GM19467 (cell line): Measurements from ENCODE around the gene STRA6.

ENCODE experiments used
- ATAC-seq: cut with Tn5 transposase; IDR thresholded peaks from one replicate; pipeline ENCODE4 v1.9.1; 2021; ENCODE audit warnings: mild to moderate bottlenecking, moderate library complexity; ENCODE audit not compliant: unreplicated experiment

STRA6 gene

DNA sequence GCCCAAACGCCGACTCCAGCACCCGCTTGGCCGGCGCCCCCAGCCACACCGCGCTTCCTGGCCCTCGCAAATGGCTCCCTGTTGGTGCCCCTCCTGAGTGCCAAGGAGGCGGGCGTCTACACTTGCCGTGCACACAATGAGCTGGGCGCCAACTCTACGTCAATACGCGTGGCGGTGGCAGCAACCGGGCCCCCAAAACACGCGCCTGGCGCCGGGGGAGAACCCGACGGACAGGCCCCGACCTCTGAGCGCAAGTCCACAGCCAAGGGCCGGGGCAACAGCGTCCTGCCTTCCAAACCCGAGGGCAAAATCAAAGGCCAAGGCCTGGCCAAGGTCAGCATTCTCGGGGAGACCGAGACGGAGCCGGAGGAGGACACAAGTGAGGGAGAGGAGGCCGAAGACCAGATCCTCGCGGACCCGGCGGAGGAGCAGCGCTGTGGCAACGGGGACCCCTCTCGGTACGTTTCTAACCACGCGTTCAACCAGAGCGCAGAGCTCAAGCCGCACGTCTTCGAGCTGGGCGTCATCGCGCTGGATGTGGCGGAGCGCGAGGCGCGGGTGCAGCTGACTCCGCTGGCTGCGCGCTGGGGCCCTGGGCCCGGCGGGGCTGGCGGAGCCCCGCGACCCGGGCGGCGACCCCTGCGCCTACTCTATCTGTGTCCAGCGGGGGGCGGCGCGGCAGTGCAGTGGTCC lies 68.7 kb downstream of the STRA6 start:
- no peak for ATAC-seq

DNA sequence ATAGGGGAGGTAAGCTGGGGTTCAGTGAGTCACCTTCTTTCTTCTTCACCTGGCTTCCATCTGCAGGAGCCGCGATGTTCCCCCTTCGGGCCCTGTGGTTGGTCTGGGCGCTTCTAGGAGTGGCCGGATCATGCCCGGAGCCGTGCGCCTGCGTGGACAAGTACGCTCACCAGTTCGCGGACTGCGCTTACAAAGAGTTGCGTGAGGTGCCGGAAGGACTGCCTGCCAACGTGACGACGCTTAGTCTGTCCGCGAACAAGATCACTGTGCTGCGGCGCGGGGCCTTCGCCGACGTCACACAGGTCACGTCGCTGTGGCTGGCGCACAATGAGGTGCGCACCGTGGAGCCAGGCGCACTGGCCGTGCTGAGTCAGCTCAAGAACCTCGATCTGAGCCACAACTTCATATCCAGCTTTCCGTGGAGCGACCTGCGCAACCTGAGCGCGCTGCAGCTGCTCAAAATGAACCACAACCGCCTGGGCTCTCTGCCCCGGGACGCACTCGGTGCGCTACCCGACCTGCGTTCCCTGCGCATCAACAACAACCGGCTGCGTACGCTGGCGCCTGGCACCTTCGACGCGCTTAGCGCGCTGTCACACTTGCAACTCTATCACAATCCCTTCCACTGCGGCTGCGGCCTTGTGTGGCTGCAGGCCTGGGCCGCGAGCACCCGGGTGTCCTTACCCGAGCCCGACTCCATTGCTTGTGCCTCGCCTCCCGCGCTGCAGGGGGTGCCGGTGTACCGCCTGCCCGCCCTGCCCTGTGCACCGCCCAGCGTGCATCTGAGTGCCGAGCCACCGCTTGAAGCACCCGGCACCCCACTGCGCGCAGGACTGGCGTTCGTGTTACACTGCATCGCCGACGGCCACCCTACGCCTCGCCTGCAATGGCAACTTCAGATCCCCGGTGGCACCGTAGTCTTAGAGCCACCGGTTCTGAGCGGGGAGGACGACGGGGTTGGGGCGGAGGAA lies 69.6 kb downstream of the STRA6 start:
- ATAC-seq, result no peak

- no peak for ATAC-seq
Observed at GRCh38 chr15:74131628-74132413, 70.8 kb downstream of the STRA6 start.

DNA sequence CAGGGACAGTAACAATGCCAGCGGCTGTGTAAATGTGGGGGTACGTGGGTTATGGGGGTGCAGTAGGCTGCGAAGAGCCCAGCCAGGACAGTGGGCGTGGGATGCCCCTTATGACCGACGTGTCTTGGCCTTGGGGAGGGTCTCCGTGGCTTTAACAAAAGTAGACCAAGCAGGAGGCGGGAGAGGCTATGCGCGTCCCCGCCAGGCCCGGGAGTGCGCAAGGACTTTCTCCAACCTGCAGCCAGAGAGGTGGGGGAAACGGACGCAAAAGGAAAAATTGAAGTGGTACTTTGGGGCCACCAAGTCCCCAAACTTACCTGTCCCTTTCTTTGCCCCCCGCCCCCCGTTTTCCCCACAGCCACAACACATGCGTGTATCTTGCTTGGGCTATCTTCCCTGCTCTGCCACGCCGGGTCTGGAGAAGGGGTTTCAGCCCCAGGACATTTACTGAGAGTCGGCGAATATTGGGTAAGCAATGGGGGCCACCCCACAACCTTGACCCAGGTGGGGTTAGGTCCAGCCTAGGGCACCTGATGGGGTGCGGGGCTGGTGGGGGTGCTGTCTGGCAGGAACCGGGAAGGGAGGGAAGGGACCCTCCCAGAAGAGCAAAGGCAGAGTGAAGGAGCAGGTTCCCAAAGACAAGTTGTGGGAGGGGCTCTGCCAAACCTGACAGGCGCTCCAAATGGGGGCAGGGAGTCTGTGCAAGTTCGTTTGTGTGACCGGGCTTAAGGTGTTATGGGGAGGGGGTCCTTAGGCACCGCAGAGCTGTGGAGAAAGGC lies 71.5 kb downstream of the STRA6 start:
- no peak for ATAC-seq

GRCh38 chr15:74130155-74130848 lies 72.3 kb downstream of the STRA6 start, which contains the start of gene ISLR2:
ISLR2 (plus strand) TSS chr15:74130586; CDS start chr15:74132755, 2,169 bp downstream.
- ATAC-seq, result no peak

GRCh38 chr15:74129586-74130154 lies 72.9 kb downstream of the STRA6 start:
- no peak for ATAC-seq
